Measurements from ENCODE around the gene DNAJC3.
"Not testable (repeated sequence)": the region's sequence is repeated elsewhere in the genome, so short reads cannot be mapped to it uniquely, and the experiment has no call there.

DNAJC3 gene

GRCh38 chr13:95781016-95781415 lies 104.1 kb downstream of the DNAJC3 start:
- DNase-seq (ENCODE audit: low read depth in 2 of 2): no peak

- not testable (repeated sequence) for DNase-seq (ENCODE audit: low read depth in 2 of 2)
These were observed 105.0 kb downstream of the DNAJC3 start for GRCh38 chr13:95781940-95782339.

GRCh38 chr13:95783747-95784146 lies 106.8 kb downstream of the DNAJC3 start:
- DNase-seq (ENCODE audit: low read depth in 2 of 2): no peak

GRCh38 chr13:95784161-95784899 lies 107.4 kb downstream of the DNAJC3 start:
- DNase-seq (ENCODE audit: low read depth in 2 of 2): no peak

DNA sequence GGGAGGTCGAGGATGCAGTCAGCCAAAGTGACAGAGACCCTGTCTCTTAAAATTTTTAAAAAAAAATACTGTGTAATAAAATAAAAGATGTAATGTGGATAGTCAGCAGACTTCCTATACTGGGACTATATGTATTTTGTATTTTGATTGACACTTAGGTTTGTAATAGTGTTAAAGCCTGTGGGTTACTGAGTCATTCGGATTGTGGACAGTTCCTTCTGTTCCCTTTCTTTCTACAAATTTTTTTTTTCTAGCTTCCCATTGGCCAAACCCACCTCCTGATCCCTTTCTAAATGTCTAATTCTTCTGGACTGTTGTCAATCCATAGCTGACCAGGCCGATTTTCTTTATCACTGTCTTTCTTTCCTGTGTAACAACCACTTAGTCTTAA lies 108.0 kb downstream of the DNAJC3 start:
- DNase-seq (ENCODE audit: low read depth in 2 of 2): no peak

DNA sequence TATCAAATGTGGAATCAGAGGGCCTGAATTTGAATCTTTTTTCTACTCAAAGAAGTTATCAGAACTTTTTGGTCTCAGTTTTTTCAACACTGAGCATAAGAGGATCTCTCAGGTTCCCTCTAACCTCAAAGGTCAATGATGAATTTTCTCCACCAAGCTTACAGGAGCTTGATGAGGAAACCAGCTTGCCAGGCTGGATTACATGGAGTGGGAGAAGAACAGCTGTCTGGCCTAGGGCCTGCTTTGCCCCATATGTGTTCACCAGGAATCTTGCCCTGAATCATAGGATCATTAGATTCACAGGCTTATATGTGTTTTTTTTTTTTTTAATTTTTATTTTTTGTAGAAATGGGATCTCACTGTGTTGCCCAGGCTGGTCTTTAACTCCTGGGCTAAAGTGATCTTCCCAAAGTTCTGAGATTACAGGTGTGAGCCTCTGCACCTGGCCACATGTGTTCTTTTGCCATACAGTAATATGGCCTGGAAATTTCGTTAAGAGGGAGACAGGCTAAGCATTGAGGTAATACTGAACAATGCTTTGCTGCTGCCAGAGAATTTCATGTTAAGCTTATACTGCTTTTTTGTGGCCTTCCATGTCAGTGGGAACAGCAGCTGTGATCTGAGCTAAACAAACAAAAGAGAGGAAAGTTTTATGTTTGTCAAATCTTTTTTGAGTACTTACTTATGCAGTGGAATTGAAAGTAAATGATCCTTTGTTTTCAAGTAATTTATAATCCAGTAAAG lies 110.6 kb downstream of the DNAJC3 start:
- no peak for DNase-seq (ENCODE audit: low read depth in 2 of 2)

- DNase-seq (ENCODE audit: low read depth in 2 of 2): no peak
These were observed 111.1 kb downstream of the DNAJC3 start for GRCh38 chr13:95788100-95788463.

DNA sequence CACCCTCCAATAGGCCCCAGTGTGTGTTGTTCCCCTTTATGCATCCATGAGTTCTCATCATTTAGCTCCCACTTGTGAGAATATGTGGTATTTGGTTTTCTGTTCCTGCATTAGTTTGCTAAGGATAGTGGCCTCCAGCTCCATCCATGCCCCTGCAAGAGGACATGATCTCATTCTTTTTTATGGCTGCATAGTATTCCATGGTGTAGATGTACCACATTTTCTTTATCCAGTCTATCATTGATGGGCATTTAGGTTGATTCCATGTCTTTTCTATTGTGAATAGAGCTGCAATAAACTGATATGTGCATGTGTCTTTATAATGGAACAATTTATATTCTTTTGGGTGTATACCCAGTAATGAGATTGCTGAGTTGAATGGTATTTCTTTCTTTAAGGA lies 112.4 kb downstream of the DNAJC3 start:
- not testable (repeated sequence) for DNase-seq (ENCODE audit: low read depth in 2 of 2)

DNA sequence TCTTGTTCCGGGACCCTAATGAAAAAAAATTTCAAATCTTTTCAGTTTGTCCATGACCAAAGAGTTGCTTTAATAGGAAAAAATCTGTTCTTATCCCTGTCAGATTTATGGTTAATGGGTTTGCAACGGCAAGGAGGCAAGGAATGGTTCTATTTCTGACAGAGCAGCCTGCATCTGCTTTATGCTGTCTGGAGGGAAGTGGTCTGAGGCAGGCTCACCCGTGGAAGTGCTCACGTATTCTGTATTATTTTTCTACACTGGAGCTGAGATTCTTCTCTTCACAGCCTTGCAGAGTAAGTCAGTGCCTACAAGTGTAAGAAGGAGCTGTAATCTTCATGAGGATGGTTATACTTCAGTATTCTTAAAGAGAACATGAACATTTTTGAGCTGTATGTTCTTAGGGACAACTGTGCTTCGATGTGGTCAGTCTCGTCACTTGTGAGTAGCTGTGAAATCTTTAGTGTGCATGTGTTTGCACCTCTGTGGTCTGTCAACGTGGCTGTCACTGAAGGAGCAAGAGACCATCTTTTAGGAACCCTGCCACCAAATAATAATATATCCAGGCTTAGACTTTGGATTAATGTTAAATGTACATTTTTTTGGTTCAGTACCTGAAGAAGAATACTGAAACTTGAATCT lies 114.3 kb downstream of the DNAJC3 start:
- DNase-seq (ENCODE audit: low read depth in 2 of 2): no peak

DNA sequence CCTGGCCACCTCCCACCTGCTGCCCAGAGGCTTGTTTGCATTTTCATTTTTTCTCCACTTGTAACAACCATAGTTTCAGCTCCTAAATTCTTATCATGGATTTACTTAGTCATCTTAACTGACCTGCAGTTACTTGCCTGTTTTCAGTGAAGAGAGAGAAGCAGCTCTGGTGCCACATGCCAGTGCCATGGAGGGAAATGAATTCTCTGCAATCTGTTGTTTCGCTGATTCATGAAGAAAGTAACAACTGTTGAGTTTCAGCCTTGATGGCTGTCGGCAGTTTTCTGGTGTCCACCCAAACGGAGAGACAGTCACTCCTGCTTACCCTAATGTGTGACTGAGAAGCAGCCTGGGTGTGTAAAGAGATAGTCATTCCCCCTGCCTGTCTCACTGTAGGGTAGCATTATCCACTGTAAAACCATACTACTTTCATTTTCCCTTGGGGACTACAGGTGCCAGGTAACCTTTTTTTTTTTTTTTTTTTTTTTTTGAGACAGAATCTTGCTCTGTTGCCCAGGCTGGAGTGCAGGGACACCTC lies 116.1 kb downstream of the DNAJC3 start:
- DNase-seq (ENCODE audit: low read depth in 2 of 2): no peak

DNA sequence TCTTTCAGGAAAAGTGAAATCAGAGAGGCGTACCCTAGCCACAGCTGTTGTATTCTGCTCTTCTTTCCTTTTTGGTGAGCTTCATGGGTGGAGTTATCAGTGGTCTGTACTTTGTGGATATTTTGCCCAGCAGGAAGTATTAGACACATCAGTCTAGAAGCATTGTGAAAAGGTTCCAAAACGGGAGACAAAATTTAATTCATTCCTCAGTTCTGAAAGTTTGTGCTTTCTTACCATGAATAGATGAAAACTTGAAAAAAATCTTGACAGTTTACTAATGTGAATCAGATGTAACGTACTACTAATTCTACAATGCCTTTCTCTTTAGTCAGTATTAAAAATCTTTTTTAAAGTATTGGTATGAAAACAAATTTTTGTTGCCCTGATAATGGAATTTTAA lies 116.8 kb downstream of the DNAJC3 start:
- DNase-seq (ENCODE audit: low read depth in 2 of 2): no peak

- DNase-seq (ENCODE audit: low read depth in 2 of 2): no peak
These were observed 120.1 kb downstream of the DNAJC3 start for GRCh38 chr13:95797016-95797415.

DNA sequence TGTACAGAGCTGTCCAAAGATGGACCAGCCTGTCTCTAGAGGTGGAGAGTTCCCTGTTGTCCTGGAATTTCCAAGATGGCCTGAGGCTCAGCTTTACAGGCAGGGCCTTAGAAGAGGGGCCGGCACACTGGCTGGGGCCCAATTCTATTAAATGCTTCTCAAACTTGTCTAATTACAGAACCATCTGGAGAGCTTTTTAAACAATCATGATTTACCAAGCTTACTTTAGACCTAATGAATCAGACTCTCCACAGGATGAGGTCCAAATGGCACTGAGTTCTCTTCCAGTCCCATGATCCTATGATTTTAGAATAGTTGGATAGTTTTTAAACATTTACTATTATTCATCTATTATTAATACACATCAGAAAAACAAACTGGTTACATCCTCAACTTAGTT lies 123.5 kb downstream of the DNAJC3 start:
- no peak for DNase-seq (ENCODE audit: low read depth in 2 of 2)

DNA sequence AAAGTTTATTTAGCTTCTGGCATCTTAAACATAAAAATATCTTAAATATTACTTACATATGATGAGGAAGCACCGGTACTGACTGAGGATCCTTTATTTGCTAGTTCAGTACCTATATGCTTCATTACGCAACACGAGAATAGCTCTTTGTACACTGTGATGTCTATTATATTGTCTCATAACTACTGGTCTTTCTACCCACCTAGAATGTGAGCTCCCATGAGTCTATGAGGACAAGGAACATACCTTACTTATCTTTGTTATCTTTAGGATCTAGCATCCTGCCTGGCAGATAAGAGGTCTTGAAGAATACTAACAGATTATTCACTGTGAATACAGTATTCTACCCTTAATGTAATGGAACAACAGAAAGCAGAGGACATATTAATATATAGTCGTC lies 124.9 kb downstream of the DNAJC3 start:
- DNase-seq (ENCODE audit: low read depth in 2 of 2): no peak

- DNase-seq (ENCODE audit: low read depth in 2 of 2): no peak
These were observed 129.0 kb downstream of the DNAJC3 start for GRCh38 chr13:95805921-95806320.

DNA sequence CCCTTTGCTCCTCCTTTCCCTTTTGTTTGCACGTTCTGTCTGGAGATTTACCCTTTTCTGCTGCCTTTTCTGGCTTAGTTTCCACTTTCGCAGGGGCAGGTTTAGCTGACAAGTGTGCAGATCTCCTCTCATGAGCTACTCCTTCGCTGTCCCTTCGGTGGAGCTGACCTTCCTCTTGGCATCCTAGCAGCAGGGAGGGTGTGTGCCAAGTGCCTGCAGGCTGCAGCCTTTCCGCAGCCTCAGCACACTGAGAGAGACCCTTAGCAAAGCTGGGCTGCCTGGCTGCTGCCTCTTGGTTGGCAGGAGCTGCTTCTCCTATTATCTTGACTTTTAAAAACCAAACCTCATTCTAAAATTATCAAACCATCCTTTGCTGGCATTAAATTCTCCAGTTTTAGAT lies 132.5 kb downstream of the DNAJC3 start:
- no peak for DNase-seq (ENCODE audit: low read depth in 2 of 2)

GRCh38 chr13:95813139-95813538 lies 136.2 kb downstream of the DNAJC3 start:
- DNase-seq (ENCODE audit: low read depth in 2 of 2): no peak

DNA sequence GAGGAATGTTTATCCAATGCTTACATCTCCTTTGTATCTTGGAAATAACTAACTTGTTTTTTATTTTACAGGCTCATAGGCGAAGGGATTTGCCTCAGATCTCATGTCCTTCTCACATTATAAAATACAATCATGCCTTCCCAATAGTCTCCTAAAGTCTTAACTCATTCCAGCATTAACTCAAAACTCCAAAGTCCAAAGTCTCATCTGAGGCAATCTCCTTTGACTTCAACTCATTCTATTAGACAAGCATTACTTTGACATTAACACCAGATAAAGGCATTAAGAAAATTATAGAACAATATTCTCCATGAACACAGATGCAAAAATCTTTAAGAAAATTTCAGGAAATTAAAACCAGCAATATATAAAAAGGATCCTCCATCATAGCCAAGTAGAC lies 137.6 kb downstream of the DNAJC3 start:
- DNase-seq (ENCODE audit: low read depth in 2 of 2): no peak

GRCh38 chr13:95822303-95822702 lies 145.4 kb downstream of the DNAJC3 start:
- no peak for DNase-seq (ENCODE audit: low read depth in 2 of 2)

DNA sequence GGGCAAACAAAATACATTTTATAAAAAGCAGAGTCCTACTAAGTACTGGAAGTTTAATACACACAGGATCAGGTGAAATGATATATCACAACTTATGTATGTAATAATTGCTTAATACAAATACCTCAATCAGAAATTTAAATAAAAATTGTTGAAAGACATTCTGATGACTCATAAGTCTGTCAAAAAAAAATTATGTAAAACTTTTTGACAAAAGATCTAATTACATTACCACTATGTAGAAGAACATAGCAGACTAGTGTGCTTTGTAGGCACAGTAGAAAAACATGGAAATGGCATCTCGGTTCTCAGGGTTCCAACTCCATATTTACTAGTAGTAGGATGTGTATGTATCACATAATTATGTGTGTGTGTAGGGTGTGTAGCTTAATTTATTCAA lies 156.2 kb downstream of the DNAJC3 start:
- DNase-seq (ENCODE audit: low read depth in 2 of 2): no peak

DNA sequence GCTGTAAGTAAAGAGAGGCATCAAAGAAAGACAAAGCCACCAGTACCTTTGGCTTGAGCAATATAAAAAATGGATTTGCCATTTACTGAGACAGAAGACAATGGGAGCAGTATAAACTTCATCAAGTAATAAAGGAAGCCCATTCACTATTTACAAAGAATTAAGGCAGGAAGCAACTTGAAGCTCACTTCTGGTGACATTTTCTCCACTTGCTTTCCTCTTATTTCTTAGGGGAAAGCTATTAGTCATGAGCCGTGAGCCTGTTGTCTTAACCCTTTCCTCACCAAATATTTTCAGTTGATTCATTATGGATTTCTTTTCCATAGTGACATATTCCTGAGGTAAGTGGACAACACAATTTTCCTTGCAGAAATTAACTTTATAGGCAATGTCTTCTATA lies 156.8 kb downstream of the DNAJC3 start:
- no peak for DNase-seq (ENCODE audit: low read depth in 2 of 2)

DNA sequence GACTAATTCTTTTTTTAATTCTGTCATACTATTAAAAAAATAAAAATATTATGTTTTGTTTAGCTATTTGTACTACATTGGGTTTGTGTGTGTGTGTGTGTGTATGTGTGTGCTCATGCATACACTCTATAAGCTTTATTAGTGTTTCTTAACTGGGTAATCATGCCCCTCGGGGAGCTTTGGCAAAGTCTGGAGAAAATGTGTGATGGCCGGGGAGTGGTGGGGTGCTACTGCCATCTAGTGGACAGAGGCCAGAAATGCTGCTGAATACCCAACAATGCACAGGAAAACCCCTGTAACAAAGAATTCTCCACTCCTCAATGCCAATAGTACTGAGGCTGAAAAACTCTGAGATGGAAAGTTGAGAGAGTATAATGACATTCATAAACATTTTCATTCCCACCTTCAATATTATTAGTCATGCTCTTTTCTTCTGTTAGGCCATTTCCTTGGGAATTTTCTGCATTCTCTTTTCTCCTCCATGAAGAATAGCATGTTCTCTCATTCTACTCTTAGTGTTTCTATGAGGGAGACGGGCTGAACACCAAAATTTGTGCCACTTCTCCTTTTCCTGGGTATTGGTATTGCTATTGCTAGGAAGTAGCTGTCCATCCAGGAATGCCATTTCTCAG lies 157.3 kb downstream of the DNAJC3 start:
- DNase-seq (ENCODE audit: low read depth in 2 of 2): peak; percentile 22 to 25
